ENCODE results near the gene COL8A2.

COL8A2 gene

GRCh38 chr1:36135330-36135667 is 10.3 kb upstream of the COL8A2 start:
- no peak for DNase-seq

DNA sequence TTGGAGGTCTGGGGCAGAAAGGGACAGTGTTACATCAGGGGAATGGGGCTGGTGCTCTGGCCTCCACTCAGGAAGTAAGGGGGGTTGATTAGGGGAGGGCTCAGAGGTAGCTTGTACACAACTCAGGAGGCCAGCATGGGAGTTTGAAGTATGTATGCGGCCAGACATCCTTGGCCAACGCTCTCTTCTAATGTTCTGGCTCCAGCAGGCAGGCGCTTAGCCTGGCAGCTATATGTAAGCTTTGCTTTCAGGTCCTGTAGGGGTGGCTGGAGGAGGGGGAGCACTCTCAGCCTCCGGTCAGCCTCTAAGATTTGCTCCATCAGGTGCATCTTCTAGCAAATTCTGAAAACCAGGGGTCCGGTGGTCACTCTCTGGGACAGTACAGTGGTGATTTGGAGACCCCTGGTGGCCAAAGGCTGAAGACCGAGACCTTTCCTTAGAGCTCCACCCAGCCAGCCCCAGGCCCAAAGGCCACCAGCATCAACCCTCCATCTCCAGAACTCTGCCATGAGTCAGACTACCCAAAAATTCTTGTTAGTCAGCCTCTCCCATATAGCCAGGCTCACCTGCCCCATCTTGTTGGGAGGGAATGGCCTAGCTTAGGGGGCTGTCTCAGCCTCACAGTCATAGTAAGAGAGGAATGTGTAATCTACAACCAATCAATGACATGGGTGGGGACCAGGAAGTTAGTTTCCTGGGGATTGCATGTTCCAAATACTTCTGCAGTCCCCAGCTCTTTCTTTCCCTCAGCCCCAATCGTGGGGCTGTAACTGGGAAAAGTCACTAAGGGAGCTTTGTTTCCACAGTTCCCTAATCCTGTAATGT is 9.7 kb upstream of the COL8A2 start:
- DNase-seq = no peak

GRCh38 chr1:36134031-36134430 is 9.0 kb upstream of the COL8A2 start:
- DNase-seq = no peak

GRCh38 chr1:36133484-36133883 is 8.5 kb upstream of the COL8A2 start:
- peak; percentile 81 for DNase-seq

- no peak for DNase-seq
Observed at GRCh38 chr1:36132029-36132428, 7.0 kb upstream of the COL8A2 start.

DNA sequence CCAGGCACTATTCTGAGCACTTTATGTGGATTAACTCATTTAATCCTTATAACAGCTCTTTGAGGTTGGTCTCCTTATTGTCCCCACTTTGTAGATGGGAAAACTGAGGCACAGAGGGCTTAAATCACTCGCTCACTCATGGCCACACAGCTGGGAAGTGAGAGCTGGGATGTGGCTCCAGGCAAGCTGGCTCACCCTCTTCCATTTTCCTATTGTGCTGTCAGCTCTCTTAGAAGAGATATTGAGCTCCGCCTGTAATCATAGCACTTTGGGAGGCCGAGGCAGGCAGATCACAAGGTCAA is 3.8 kb upstream of the COL8A2 start:
- DNase-seq = no peak

GRCh38 chr1:36128126-36128904 is 3.3 kb upstream of the COL8A2 start:
- no peak for DNase-seq

DNA sequence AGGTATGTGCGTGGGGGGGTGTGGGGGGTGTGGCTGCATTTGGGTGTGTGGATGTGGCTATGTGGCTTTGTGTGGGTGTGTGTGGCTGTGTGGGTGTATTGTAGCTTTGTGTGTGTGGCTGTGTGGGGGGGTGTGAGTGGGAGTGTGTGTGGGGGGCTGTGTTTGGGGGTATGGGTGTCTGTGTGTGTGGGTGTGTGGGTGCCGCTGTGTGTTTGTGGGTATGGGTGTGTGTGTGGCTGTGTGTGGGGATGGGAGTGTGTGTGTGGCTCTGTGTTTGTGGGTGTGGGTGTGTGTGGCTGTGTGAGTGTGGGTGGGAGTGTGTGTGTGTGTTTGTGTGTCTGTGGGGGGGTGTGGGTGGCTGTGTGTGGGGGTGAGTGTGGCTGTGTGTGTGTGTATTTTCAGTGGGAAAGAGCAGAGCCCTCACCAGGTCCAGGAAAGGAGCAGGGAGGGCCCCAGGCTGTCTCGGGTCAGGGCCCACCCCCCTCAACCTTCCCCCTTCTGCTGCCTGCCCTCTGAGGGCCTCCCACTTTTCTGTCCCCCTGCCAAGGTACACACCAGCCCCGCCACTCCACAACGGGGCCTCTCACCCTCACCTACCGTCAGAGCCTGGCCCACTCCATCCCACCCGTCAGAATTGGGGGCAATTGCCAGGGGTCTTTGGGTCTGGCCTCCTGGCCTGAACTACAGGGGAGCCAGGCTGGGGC is 1.9 kb upstream of the COL8A2 start:
- DNase-seq = no peak

DNA sequence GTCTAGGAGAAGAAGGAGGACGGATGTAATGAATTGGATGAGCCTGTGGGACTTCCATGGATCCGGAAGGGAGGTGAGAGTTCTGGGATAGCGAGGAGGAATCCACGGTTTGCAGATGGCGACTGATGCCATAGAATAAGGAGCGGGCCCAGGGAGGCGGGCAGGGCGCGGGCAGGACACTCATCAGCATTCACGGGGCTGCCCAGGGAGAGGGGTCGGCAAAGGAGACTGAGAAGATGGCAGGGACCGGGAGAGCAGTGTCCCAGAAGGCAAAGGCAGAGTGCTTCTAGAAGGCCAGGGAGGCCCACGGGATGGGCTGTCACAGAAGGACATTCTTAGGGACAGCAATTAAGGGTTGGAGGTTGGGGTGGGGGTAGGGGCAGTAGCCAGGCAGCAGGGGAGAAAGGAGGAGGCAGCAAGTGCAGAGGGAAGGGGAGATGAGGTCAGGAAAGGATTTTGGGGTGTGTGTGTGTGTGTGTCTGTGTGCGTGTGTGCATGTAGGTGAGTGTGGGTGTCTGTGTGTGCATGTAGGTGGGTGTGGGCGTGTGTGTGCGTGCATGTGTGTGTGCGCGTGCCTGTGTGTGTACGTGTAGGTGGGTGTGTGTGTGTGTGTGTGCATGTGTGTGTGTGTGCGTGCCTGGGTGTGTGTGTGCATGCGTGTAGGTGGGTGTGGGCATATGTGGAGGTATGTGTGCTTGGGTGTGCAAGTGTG is 1.1 kb upstream of the COL8A2 start:
- no peak for DNase-seq

- no peak for DNase-seq
Observed at GRCh38 chr1:36124404-36125128, 456 bp downstream of the COL8A2 start.

DNA sequence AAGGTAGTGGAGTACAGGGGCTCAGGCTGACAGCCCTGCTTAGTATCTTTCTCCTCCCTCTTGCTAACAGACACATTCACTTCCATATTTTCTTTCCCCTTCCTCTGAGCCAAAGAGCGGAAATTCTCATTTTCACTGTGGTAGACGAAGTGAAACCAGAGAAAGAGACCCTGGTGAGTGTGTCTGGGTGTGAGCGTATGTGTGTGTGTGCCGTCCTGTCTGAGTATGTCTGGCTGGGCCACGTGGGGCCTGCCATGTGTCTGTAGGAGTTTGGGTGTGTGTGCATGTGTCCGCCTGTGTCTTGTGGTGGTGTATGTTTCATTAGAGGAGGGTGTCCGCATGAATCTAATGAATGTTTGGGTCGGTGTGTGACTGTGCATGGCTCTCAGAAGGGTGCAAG is 1.7 kb downstream of the COL8A2 start:
- no peak for DNase-seq

- DNase-seq = no peak
Observed at GRCh38 chr1:36122062-36123030, 2.7 kb downstream of the COL8A2 start.

DNA sequence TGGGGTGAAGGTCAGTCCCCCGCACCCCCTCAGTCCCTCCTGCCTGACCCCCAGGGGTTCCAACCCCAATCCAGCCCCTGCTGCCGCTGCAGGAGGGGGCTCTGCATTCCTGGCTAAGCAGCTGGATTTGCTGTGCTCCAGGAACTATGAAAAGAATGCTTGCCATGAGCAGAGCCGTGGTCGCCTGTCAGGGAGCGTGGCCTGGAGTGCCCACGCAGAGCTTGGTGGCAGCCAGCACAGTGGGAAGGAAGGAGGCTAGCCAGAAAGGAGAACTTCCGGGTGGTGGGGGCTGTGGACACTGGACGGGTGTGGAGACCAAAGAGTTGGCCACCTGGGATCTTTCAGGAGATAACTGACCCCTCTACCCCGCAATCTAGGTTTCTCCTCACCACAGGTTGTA is 5.6 kb downstream of the COL8A2 start:
- DNase-seq = no peak

- DNase-seq = no peak
Observed at GRCh38 chr1:36118447-36119204, 6.4 kb downstream of the COL8A2 start.

DNA sequence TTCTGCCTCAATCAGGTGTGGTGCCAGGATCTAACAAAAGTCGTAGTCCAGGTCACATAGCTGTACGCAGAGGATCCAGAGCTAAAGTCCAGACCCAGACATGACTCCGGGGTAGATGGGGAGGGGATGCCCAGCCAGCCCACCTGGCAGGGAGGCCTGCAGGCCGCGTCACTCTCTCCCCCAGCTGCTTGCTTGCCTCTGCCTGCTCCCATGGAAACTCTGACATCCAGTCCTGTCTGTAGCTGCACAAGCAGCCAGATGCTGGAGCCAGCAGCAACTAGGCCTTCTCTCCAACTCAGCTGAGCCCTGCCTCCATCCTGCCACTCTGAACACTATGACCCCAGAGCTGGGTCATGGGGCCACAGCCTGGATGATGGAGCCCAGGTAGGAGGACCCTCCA is 8.1 kb downstream of the COL8A2 start:
- DNase-seq = no peak

DNA sequence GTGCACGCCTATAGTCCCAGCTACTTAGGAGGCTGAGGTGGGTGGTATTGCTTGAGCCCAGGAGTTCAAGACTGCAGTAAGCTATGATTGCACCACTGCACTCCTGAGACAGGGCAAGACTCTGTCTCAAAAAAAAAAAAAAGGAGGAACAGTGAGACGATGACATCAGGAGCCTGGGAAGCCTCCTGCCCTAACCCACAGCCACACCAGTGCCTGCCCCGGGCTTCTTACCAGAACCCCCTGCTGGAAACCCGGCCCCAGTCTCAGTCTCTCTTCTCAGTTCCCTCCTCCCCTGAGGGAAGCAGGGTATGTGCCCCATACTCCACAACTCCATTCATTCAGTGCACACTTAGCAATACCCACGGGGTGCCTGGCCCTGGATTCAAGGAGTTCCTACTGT is 9.1 kb downstream of the COL8A2 start:
- no peak for DNase-seq

- peak; percentile 79 for DNase-seq
Observed at GRCh38 chr1:36115200-36115669, 9.8 kb downstream of the COL8A2 start.

DNA sequence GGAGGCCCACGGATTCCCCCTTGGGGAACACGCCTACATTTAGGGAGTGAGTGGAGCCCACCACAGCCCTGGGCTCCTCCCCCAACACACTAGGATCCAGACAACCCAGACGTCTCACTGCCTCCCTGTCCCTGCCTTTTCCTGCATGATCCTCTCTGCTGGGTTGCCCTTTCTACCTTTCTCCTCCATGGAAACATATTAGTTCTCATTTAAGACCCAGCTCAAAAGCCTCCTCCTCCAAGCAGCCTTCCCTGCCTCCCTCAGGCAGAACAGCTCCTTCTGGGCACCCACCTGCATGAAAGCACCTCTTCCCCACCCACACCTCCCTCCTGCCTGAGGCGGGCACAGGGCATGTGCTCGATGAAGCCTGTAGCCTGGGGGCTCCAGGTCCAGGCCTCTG is 10.7 kb downstream of the COL8A2 start:
- DNase-seq = no peak

- no peak for DNase-seq
Observed at GRCh38 chr1:36112823-36113222, 12.2 kb downstream of the COL8A2 start.

GRCh38 chr1:36111151-36111550 is 13.9 kb downstream of the COL8A2 start:
- no peak for DNase-seq

Measured in NCI-H446 treated with DMSO at 0.1 percent for 48 hours (cell line).